Keratinocyte (primary cell): ENCODE data around the gene TMEM234. TPM values are rescaled to one million over a fixed set of nuclear protein-coding genes. Genes with fewer than 3 reads are reported as not detected.
"Not testable (repeated sequence)": the region's sequence is repeated elsewhere in the genome, so short reads cannot be mapped to it uniquely, and the experiment has no call there.

Experiments used
- DNase-seq: peaks from one replicate; pipeline ENCODE4 v3.0.0-alpha.2; 2011; ENCODE audit warnings: low read depth, missing footprints, low spot score
- FAIRE-seq: peaks from 2 replicates; lab custom pipeline; 2011; peaks lifted over from hg19 to GRCh38; lab: Jason Lieb, UNC
- H2AFZ ChIP-seq: 2 replicates; pipeline ENCODE4 v1.6.0; 2012; ENCODE audit warnings: low read length, control low read depth, inconsistent platforms; ENCODE audit not compliant: control insufficient read depth
- H3K27ac ChIP-seq: 2 replicates; pipeline ENCODE4 v1.5.1; 2011; ENCODE audit warnings: low read length; ENCODE audit not compliant: control insufficient read depth, insufficient read depth
- H3K27me3 ChIP-seq: 3 replicates; pipeline ENCODE4 v1.6.0; 2011; ENCODE audit warnings: low read length; ENCODE audit not compliant: control insufficient read depth, insufficient read depth; ENCODE audit errors: extremely low read depth
- H3K36me3 ChIP-seq, 2 experiments: 2 replicates in 1 of 2; 3 replicates in 1 of 2; pipeline ENCODE4 v1.5.1; 2011; ENCODE audit warnings: low read length in 2 of 2, mild to moderate bottlenecking in 1 of 2; ENCODE audit not compliant: control insufficient read depth in 2 of 2, insufficient read depth in 2 of 2; ENCODE audit errors: extremely low read depth in 1 of 2
- H3K4me1 ChIP-seq: 3 replicates; pipeline ENCODE4 v1.5.1; 2011; ENCODE audit warnings: low read length; ENCODE audit not compliant: control insufficient read depth, insufficient read depth; ENCODE audit errors: extremely low read depth
- H3K4me2 ChIP-seq: 3 replicates; pipeline ENCODE4 v1.6.0; 2011; ENCODE audit warnings: low read depth, low read length; ENCODE audit not compliant: control insufficient read depth, insufficient read depth; ENCODE audit errors: extremely low read depth
- H3K4me3 ChIP-seq, 3 experiments: fragments of 200-600 bp in 1 of 3; sonication (generic) in 1 of 3; 2 replicates in 2 of 3; 3 replicates in 1 of 3; pipeline ENCODE4 v1.5.1; 2011 to 2016; ENCODE audit warnings: low read length in 3 of 3, mild to moderate bottlenecking in 3 of 3, control low read depth in 2 of 3, inconsistent platforms in 1 of 3, low read depth in 1 of 3, mixed read lengths in 1 of 3, mixed run types in 1 of 3, moderate library complexity in 1 of 3; ENCODE audit not compliant: control insufficient read depth in 2 of 3, insufficient read depth in 2 of 3; ENCODE audit errors: extremely low read depth in 1 of 3
- H3K79me2 ChIP-seq: 2 replicates; pipeline ENCODE4 v1.6.0; 2012; ENCODE audit warnings: low read length; ENCODE audit not compliant: control insufficient read depth, insufficient read depth
- H3K9ac ChIP-seq: 3 replicates; pipeline ENCODE4 v1.6.0; 2011; ENCODE audit warnings: low read length; ENCODE audit not compliant: control insufficient read depth, insufficient read depth; ENCODE audit errors: extremely low read depth
- H3K9me1 ChIP-seq: 3 replicates; pipeline ENCODE4 v1.6.0; 2011; ENCODE audit warnings: low read length; ENCODE audit not compliant: control insufficient read depth, insufficient read depth; ENCODE audit errors: extremely low read depth
- H3K9me3 ChIP-seq: 2 replicates; pipeline ENCODE4 v1.5.1; 2012; ENCODE audit warnings: low read depth, low read length; ENCODE audit not compliant: control insufficient read depth
- H4K20me1 ChIP-seq: 3 replicates; pipeline ENCODE4 v1.6.0; 2011; ENCODE audit warnings: low read length; ENCODE audit not compliant: control insufficient read depth, insufficient read depth; ENCODE audit errors: extremely low read depth
- CTCF ChIP-seq, 3 experiments: IDR thresholded peaks in 1 of 3; conservative IDR thresholded peaks in 1 of 3; optimal IDR thresholded peaks in 1 of 3; 2 replicates in 2 of 3; 3 replicates in 1 of 3; pipeline versions ENCODE3 to v1.5.1; 2011; ENCODE audit warnings: low read length in 3 of 3, mild to moderate bottlenecking in 3 of 3, moderate library complexity in 2 of 3, control low read depth in 1 of 3, inconsistent platforms in 1 of 3; ENCODE audit not compliant: insufficient read depth in 2 of 3; ENCODE audit errors: extremely low read depth in 1 of 3
- EZH2 ChIP-seq: IDR thresholded peaks from one replicate; pipeline ENCODE4 v1.6.1; 2012; ENCODE audit warnings: inconsistent platforms, mild to moderate bottlenecking, low read length, moderate library complexity
- dilution Hi-C: fragments of 300-500 bp; cut with MboI; formaldehyde crosslinking; loops from one replicate; pipeline ENCODE4 v1.7.0; 2020; ENCODE audit warnings: low sequenced_read_pairs; ENCODE audit not compliant: extremely low pct_ligation_motif_present
- polyA plus RNA-seq, 5 experiments: library from polyadenylated mRNA; depleted of rRNA in 3 of 5; stranded (reverse) in 3 of 5; stranded (forward) in 1 of 5; unstranded in 1 of 5; fragments of >200 nt; gene quantifications; 1 replicate in 1 of 5; 2 replicates in 3 of 5; 3 replicates in 1 of 5; pipeline versions ENCODE4 v1.2.1 to v1.2.3, GENCODE V29; 2011 to 2012; ENCODE audit warnings: missing spikeins in 2 of 5, low read depth in 1 of 5, low replicate concordance in 1 of 5

The TMEM234 gene
- polyA plus RNA-seq, 1 donor (not counting 4 experiments of a cell fraction or from before 2014, with no cell fraction given) = 14.4 TPM

GRCh38 chr1:32263744-32264143 is 41.6 kb upstream of the TMEM234 start:
- TF ChIP-seq CTCF (optimal IDR thresholded peaks at IDR 0.05 in 1 of 3, IDR thresholded peaks at IDR 0.05 in 1 of 3, conservative IDR thresholded peaks at IDR 0.05 in 1 of 3; ENCODE audit: extremely low read depth in 1 of 3, insufficient read depth in 2 of 3, low read length in 3 of 3) = no peak
- no peak overlapping the region for H2AFZ ChIP-seq
- H3K36me3 ChIP-seq = no peaks in the 10 kb centered on the region
- no peaks in the 10 kb centered on the region for H3K27me3 ChIP-seq
- H3K4me3 ChIP-seq = no peak overlapping the region
- H3K27ac ChIP-seq = no peak overlapping the region
- H3K79me2 ChIP-seq = no peaks in the 10 kb centered on the region
- H3K4me2 ChIP-seq = no peak overlapping the region
- DNase-seq (no peak), FAIRE-seq (no peak)
- no peaks in the 10 kb centered on the region for H3K9me1 ChIP-seq
- H3K9ac ChIP-seq = no peak overlapping the region
- no peaks in the 10 kb centered on the region for H3K4me1 ChIP-seq
- no peaks in the 10 kb centered on the region for H4K20me1 ChIP-seq
- no peaks in the 10 kb centered on the region for H3K9me3 ChIP-seq
- dilution Hi-C loops = no loop called here

GRCh38 chr1:32263236-32263593 is 41.1 kb upstream of the TMEM234 start:
- H3K27ac ChIP-seq, H3K4me1 ChIP-seq, H3K9me1 ChIP-seq, H3K27me3 ChIP-seq, FAIRE-seq, H3K36me3 ChIP-seq, H3K4me3 ChIP-seq, H2AFZ ChIP-seq, H3K4me2 ChIP-seq, dilution Hi-C loops, DNase-seq, H3K9ac ChIP-seq, H3K9me3 ChIP-seq, H4K20me1 ChIP-seq, H3K79me2 ChIP-seq: not testable (repeated sequence)

- no peak overlapping the region for H3K27ac ChIP-seq
- no peaks in the 10 kb centered on the region for H3K9me1 ChIP-seq
- no peak overlapping the region for H3K4me2 ChIP-seq
- no peak overlapping the region for H3K4me3 ChIP-seq
- dilution Hi-C loops = no loop called here
- no peaks in the 10 kb centered on the region for H3K79me2 ChIP-seq
- no peak for DNase-seq
- H4K20me1 ChIP-seq = no peaks in the 10 kb centered on the region
- FAIRE-seq = no peak
- no peaks in the 10 kb centered on the region for H3K9me3 ChIP-seq
- no peak overlapping the region for H3K9ac ChIP-seq
- no peaks in the 10 kb centered on the region for H3K36me3 ChIP-seq
- H2AFZ ChIP-seq = no peak overlapping the region
- no peaks in the 10 kb centered on the region for H3K4me1 ChIP-seq
- TF ChIP-seq EZH2 (no peak), CTCF (optimal IDR thresholded peaks at IDR 0.05 in 1 of 3, IDR thresholded peaks at IDR 0.05 in 1 of 3, conservative IDR thresholded peaks at IDR 0.05 in 1 of 3; ENCODE audit: extremely low read depth in 1 of 3, insufficient read depth in 2 of 3, low read length in 3 of 3) (no peak)
- H3K27me3 ChIP-seq = no peaks in the 10 kb centered on the region
Measured at GRCh38 chr1:32257227-32257508, 35.0 kb upstream of the TMEM234 start.
